B cell (primary cell): ENCODE results near the gene EDN3. TPM values are rescaled to one million over a fixed set of nuclear protein-coding genes. Genes with fewer than 3 reads are reported as not detected.

Experiments
- ATAC-seq: fragments of 200-7000 bp; cut with Tn5 transposase; one replicate; pipeline ENCODE4 v1.10.0; 2021; ENCODE audit warnings: low read depth, mild to moderate bottlenecking, moderate number of reproducible peaks, moderate library complexity
- CTCF ChIA-PET: fragments of 350-600 bp; sonication (Branson Sonifier 250); formaldehyde crosslinking; loops from one replicate; lab custom pipeline; 2021; ENCODE audit warnings: antibody characterized with exemption, inconsistent platforms; lab: Charles Lee
- POLR2A ChIA-PET: fragments of 350-600 bp; sonication (Branson Sonifier 250); formaldehyde crosslinking; loops from one replicate; lab custom pipeline; 2021; ENCODE audit warnings: antibody characterized with exemption; lab: Charles Lee
- DNase-seq: peaks from one replicate; pipeline ENCODE4 v3.0.0; 2013
- H2AFZ ChIP-seq: 2 replicates; pipeline ENCODE4 v1.6.1; 2012; ENCODE audit warnings: mild to moderate bottlenecking, low read depth, low read length; ENCODE audit not compliant: insufficient read depth, poor library complexity, severe bottlenecking
- H3K27ac ChIP-seq, 2 donors: 1 replicate in 1 of 2; 2 replicates in 1 of 2; pipeline ENCODE4 v1.5.1; 2012 to 2013; ENCODE audit warnings: low read length in 2 of 2, mild to moderate bottlenecking in 2 of 2, moderate library complexity in 1 of 2
- H3K27me3 ChIP-seq, 4 experiments: fragments of 200-600 bp in 1 of 4; sonication (generic) in 1 of 4; replicated peaks in 1 of 4; 1 replicate in 2 of 4; 2 replicates in 2 of 4; pipeline versions ENCODE4 v1.6.1 to v1.7.0; 2013 to 2016; ENCODE audit warnings: low read length in 3 of 4, mild to moderate bottlenecking in 2 of 4, mixed read lengths in 1 of 4, moderate library complexity in 1 of 4; ENCODE audit not compliant: insufficient read depth in 4 of 4, control insufficient read depth in 3 of 4; ENCODE audit errors: control extremely low read depth in 1 of 4
- H3K36me3 ChIP-seq, 2 experiments: replicated peaks in 1 of 2; 1 replicate in 1 of 2; 2 replicates in 1 of 2; pipeline versions ENCODE4 v1.6.1 to v1.7.1; 2013; ENCODE audit warnings: low read length in 1 of 2; ENCODE audit not compliant: insufficient read depth in 2 of 2, control insufficient read depth in 1 of 2; ENCODE audit errors: control extremely low read depth in 1 of 2, extremely low read depth in 1 of 2
- H3K4me1 ChIP-seq, 2 donors: fragments of 200-600 bp in 1 of 2; sonication (generic) in 1 of 2; 1 replicate in 1 of 2; 2 replicates in 1 of 2; pipeline versions ENCODE4 v1.5.1 to v1.6.1; 2013 to 2017; ENCODE audit warnings: low read length in 2 of 2; ENCODE audit not compliant: control insufficient read depth in 2 of 2, insufficient read depth in 2 of 2
- H3K4me2 ChIP-seq: replicated peaks from 2 replicates; pipeline ENCODE3; 2012; ENCODE audit warnings: mild to moderate bottlenecking, low read depth, low read length; ENCODE audit not compliant: poor library complexity, severe bottlenecking
- H3K4me3 ChIP-seq, 5 experiments: fragments of 200-600 bp in 1 of 5; sonication (generic) in 1 of 5; 1 replicate in 3 of 5; 2 replicates in 2 of 5; pipeline versions ENCODE4 v1.5.1 to v1.7.0; 2011 to 2016; ENCODE audit warnings: low read length in 4 of 5, mild to moderate bottlenecking in 4 of 5, low read depth in 2 of 5, control low read depth in 1 of 5, moderate library complexity in 1 of 5; ENCODE audit not compliant: insufficient read depth in 1 of 5; ENCODE audit errors: control extremely low read depth in 1 of 5, extremely low read depth in 1 of 5
- H3K79me2 ChIP-seq: fragments of 200-600 bp; sonication (generic); one replicate; pipeline ENCODE4 v1.6.0; 2016; ENCODE audit warnings: low read length; ENCODE audit not compliant: control insufficient read depth, insufficient read depth
- H3K9ac ChIP-seq: fragments of 200-600 bp; sonication (generic); 2 replicates; pipeline ENCODE4 v1.6.1; 2017; ENCODE audit warnings: mild to moderate bottlenecking, low read length, moderate library complexity
- H3K9me3 ChIP-seq, 3 donors: one replicate each; pipeline versions ENCODE4 v1.6.1 to v1.7.1; 2013; ENCODE audit warnings: low read length in 2 of 3; ENCODE audit not compliant: control insufficient read depth in 2 of 3, insufficient read depth in 1 of 3; ENCODE audit errors: control extremely low read depth in 1 of 3
- H4K20me1 ChIP-seq: 2 replicates; pipeline ENCODE4 v1.6.0; 2012; ENCODE audit warnings: mild to moderate bottlenecking, low read length; ENCODE audit not compliant: insufficient read depth, control insufficient read depth, poor library complexity, severe bottlenecking
- H3K27ac Mint-ChIP-seq: one replicate; pipeline ENCODE4 v1.8.0; 2021; ENCODE audit warnings: mixed read lengths
- H3K27me3 Mint-ChIP-seq: one replicate; pipeline ENCODE4 v1.8.0; 2021; ENCODE audit warnings: mixed read lengths
- H3K4me1 Mint-ChIP-seq: one replicate; pipeline ENCODE4 v1.8.0; 2021; ENCODE audit warnings: mixed read lengths
- H3K4me3 Mint-ChIP-seq: one replicate; pipeline ENCODE4 v1.8.0; 2021; ENCODE audit warnings: mixed read lengths
- H3K9me3 Mint-ChIP-seq: one replicate; pipeline ENCODE4 v1.8.0; 2022; ENCODE audit warnings: mixed read lengths; ENCODE audit not compliant: insufficient read depth
- CTCF ChIP-seq: fragments of 200-600 bp; IDR thresholded peaks from one replicate; pipeline ENCODE4 v1.8.0; 2022; ENCODE audit warnings: antibody characterized with exemption, mild to moderate bottlenecking
- EZH2 ChIP-seq: IDR thresholded peaks from 2 replicates; pipeline ENCODE4 v1.6.1; 2012; ENCODE audit warnings: borderline replicate concordance, low read depth, mild to moderate bottlenecking, moderate library complexity, low read length; ENCODE audit not compliant: insufficient read depth, poor library complexity, severe bottlenecking
- WGBS: methylation state at CpG from one replicate; pipeline ENCODE4 v1.1.5; 2013; ENCODE audit warnings: missing lambda C conversion rate; ENCODE audit not compliant: insufficient coverage; 5-methylcytosine and 5-hydroxymethylcytosine counted together
- intact Hi-C: fragments of 100-400 bp; cut with micrococcal nuclease; formaldehyde crosslinking; loops from one replicate; pipeline ENCODE4 v1.10.0; 2022
- polyA plus RNA-seq: library from polyadenylated mRNA; depleted of rRNA; stranded (reverse); fragments of >200 nt; gene quantifications from 2 replicates; pipeline ENCODE4 v1.2.3, GENCODE V29; 2012
- total RNA-seq, 2 donors: library from RNA; stranded (reverse); fragments of 120-200 nt in 1 of 2; gene quantifications; 1 replicate in 1 of 2; 2 replicates in 1 of 2; pipeline versions ENCODE4 v1.2.3 to v1.2.4, GENCODE V29; 2013 to 2022

Gene EDN3
- total and polyA plus RNA-seq, 2 donors (not counting 1 experiment from before 2014, with no cell fraction given): 0.04 TPM; not detected in 1

DNA sequence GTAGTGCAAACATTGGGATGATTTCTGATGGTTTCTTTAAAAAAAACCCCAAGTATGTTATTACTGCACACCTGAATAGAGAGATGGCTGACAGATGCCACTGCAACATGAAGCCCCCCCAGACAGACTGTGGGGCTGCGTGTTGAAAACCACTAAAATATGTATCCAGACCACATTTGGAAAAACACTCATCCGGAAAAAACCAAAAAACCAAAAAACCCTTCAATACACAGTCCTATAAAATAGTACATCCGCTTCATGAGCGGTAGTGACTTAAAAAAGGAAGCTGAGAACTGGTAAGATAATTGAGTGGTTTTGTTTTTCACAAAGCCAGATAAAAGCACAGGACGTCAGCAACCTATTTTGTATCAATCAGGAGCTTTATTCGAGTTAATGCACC is 47.1 kb upstream of the EDN3 start:
- ATAC-seq (no peak), DNase-seq (no peak)
- intact Hi-C loops: no loop called here
- H3K9ac ChIP-seq: peak overlapping the region; percentile 8
- peaks cover 29% of the 10 kb centered on the region for H3K4me1 Mint-ChIP-seq
- 0% methylated on average over 1 of the region's 6 CpGs for WGBS
- TF ChIP-seq CTCF (no peak), EZH2 (no peak)
- no peak overlapping the region for H3K4me3 ChIP-seq
- POLR2A ChIA-PET: no interaction called here
- peaks cover 2 to 20% of the 10 kb centered on the region in 2 experiments for H3K36me3 ChIP-seq
- peak overlapping the region; percentile 36 for H3K4me2 ChIP-seq
- CTCF ChIA-PET: interaction anchor here (2.4 kb wide), 1 partner anchor 31 kb away, joined by 5 read pairs; no protein-coding TSS in a partner anchor
- no peaks in the 10 kb centered on the region for H3K9me3 Mint-ChIP-seq
- H3K27me3 ChIP-seq: no peaks in the 10 kb centered on the region
- H3K4me3 Mint-ChIP-seq: peak overlapping the region; percentile 38
- H3K27me3 Mint-ChIP-seq: no peaks in the 10 kb centered on the region
- peaks cover 19 to 20% of the 10 kb centered on the region in 2 donors for H3K4me1 ChIP-seq
- peak overlapping the region; percentile 51 for H3K27ac Mint-ChIP-seq
- H3K27ac ChIP-seq: peak overlapping the region in 1 of 2 donors; percentile 27
- no peaks in the 10 kb centered on the region for H3K79me2 ChIP-seq
- H2AFZ ChIP-seq: peak overlapping the region; percentile 32
- no peaks in the 10 kb centered on the region for H4K20me1 ChIP-seq
- peaks cover 0 to 3% (median 0%) of the 10 kb centered on the region in 3 donors for H3K9me3 ChIP-seq

- CTCF ChIA-PET: interaction anchor here (2.4 kb wide), 1 partner anchor 32 kb away, joined by 5 read pairs; no protein-coding TSS in a partner anchor
- TF ChIP-seq EZH2: no peak
- TF ChIP-seq CTCF: no peak
- Histone ChIP-seq H3K4me2 (peak overlapping the region; percentile 36), H3K4me3 (no peak overlapping the region), H3K4me1 (peaks cover 21 to 24% of the 10 kb centered on the region in 2 donors), H4K20me1 (no peaks in the 10 kb centered on the region), H3K27ac (peak overlapping the region in 1 of 2 donors; percentile 27), H3K9ac (peak overlapping the region; percentile 8), H3K79me2 (no peaks in the 10 kb centered on the region), H3K9me3 (peaks cover 0 to 3% (median 0%) of the 10 kb centered on the region in 3 donors), H3K27me3 (no peaks in the 10 kb centered on the region), H2AFZ (peak overlapping the region; percentile 32), H3K36me3 (peaks cover 2 to 20% of the 10 kb centered on the region in 2 experiments)
- POLR2A ChIA-PET: no interaction called here
- no peaks in the 10 kb centered on the region for H3K9me3 Mint-ChIP-seq
- ATAC-seq: no peak
- intact Hi-C loops: no loop called here
- H3K27ac Mint-ChIP-seq: peak overlapping the region; percentile 65
- H3K27me3 Mint-ChIP-seq: no peaks in the 10 kb centered on the region
- no peak overlapping the region for H3K4me3 Mint-ChIP-seq
- H3K4me1 Mint-ChIP-seq: peaks cover 34% of the 10 kb centered on the region
- DNase-seq: no peak
- WGBS: 9% methylated on average over 4 of the region's 4 CpGs
Measured at GRCh38 chr20:59253779-59254319, 46.6 kb upstream of the EDN3 start.
